T-helper 2 cell treated with Interferon-gamma antibody and Interleukin-4, amounts not matched to agents 100 ng/mL and 5 ng/mL, for 36 hours (primary cell): ENCODE results near the gene RTN4RL1. TPM values are rescaled to one million over a fixed set of nuclear protein-coding genes. Genes with fewer than 3 reads are reported as not detected.

Experiments used
- intact Hi-C: fragments of 100-400 bp; cut with micrococcal nuclease; formaldehyde crosslinking; loops from one replicate; pipeline ENCODE4 v1.15.1; 2023
- total RNA-seq: library from RNA; stranded (reverse); gene quantifications from 2 replicates; pipeline ENCODE4 v1.2.3, GENCODE V29; 2022

RTN4RL1 gene
- total RNA-seq, 1 donor from 2014 or later: 0.61 TPM

- intact Hi-C loops: no loop called here
Observed at GRCh38 chr17:1931844-1932579, 93.1 kb downstream of the RTN4RL1 start.

GRCh38 chr17:1930337-1930645, 94.8 kb downstream of the RTN4RL1 start:
- intact Hi-C loops: no loop called here

GRCh38 chr17:1928976-1929375, 96.2 kb downstream of the RTN4RL1 start:
- intact Hi-C loops: no loop called here

GRCh38 chr17:1920948-1921351, 104.2 kb downstream of the RTN4RL1 start:
- intact Hi-C loops: no loop called here

GRCh38 chr17:1919201-1919600, 105.9 kb downstream of the RTN4RL1 start:
- intact Hi-C loops: no loop called here

GRCh38 chr17:1918346-1919162, 106.6 kb downstream of the RTN4RL1 start:
- intact Hi-C loops: no loop called here

GRCh38 chr17:1916963-1917715, 108.0 kb downstream of the RTN4RL1 start:
- intact Hi-C loops: no loop called here

GRCh38 chr17:1916316-1916715, 108.8 kb downstream of the RTN4RL1 start:
- intact Hi-C loops: no loop called here

- intact Hi-C loops: no loop called here
Observed at GRCh38 chr17:1915889-1916288, 109.2 kb downstream of the RTN4RL1 start.

- intact Hi-C loops: no loop called here
Observed at GRCh38 chr17:1914661-1915083, 110.5 kb downstream of the RTN4RL1 start.

GRCh38 chr17:1913702-1914101, 111.4 kb downstream of the RTN4RL1 start:
- intact Hi-C loops: no loop called here

- intact Hi-C loops: no loop called here
Observed at GRCh38 chr17:1912146-1912545, 113.0 kb downstream of the RTN4RL1 start.

- intact Hi-C loops: no loop called here
Observed at GRCh38 chr17:1909985-1910384, 115.1 kb downstream of the RTN4RL1 start.

GRCh38 chr17:1908699-1909309, 116.3 kb downstream of the RTN4RL1 start:
- intact Hi-C loops: loop anchor here (1.0 kb wide), 1 partner anchor 121 kb away; the partner anchor contains the start of gene DPH1

GRCh38 chr17:1907909-1908698, 117.0 kb downstream of the RTN4RL1 start:
- intact Hi-C loops: loop anchor here (1.0 kb wide), 1 partner anchor 122 kb away; the partner anchor contains the start of gene DPH1

- intact Hi-C loops: no loop called here
Observed at GRCh38 chr17:1907216-1907631, 117.9 kb downstream of the RTN4RL1 start.

GRCh38 chr17:1906662-1907101, 118.5 kb downstream of the RTN4RL1 start:
- intact Hi-C loops: no loop called here

- intact Hi-C loops: no loop called here
Observed at GRCh38 chr17:1905190-1905913, 119.8 kb downstream of the RTN4RL1 start.

GRCh38 chr17:1904273-1905182, 120.6 kb downstream of the RTN4RL1 start:
- intact Hi-C loops: no loop called here
